ENCODE data around the gene AGPAT2.
A peak's percentile ranks its signal among the peaks of the same experiment; 100 is the strongest.

The AGPAT2 gene

GRCh38 chr9:136625101-136626065, 61.9 kb downstream of the AGPAT2 start:
- TF ChIP-seq ZFX (IDR thresholded peaks at IDR 0.05) (0 out of 2 replicates have a peak, but pooled peaks have one; percentile 24), CTCF (conservative IDR thresholded peaks at IDR 0.05) (no peak; the same call in 1 of the 2 replicates)
- H3K27ac ChIP-seq = peak overlapping the region; percentile 55

GRCh38 chr9:136624184-136624951, 62.9 kb downstream of the AGPAT2 start:
- peak overlapping the region; percentile 55 for H3K27ac ChIP-seq

GRCh38 chr9:136623842-136624183, 63.4 kb downstream of the AGPAT2 start:
- H3K27ac ChIP-seq = no peak overlapping the region
- TF ChIP-seq ZFX (IDR thresholded peaks at IDR 0.05) = no peak
- TF ChIP-seq CTCF (conservative IDR thresholded peaks at IDR 0.05) = no peak

More at GRCh38 chr9:136624184-136624951, 62.9 kb downstream of the AGPAT2 start:
- TF ChIP-seq CTCF (conservative IDR thresholded peaks at IDR 0.05) (no peak), ZFX (IDR thresholded peaks at IDR 0.05) (no peak)

Measured in C4-2B (cell line).